Muscle of back (tissue), 11 donors: ENCODE measurements around the gene TSSC4. TPM values are rescaled to one million over a fixed set of nuclear protein-coding genes. Genes with fewer than 3 reads are reported as not detected.

Experiments used
- DNase-seq, 3 donors: peaks; one replicate each; pipeline versions ENCODE4 v3.0.0 to v3.0.0-alpha.2; 2013
- polyA plus RNA-seq, 10 donors: library from polyadenylated mRNA; unstranded; fragments of 120-200 nt; gene quantifications; one replicate each; pipeline ENCODE4 v1.2.1, GENCODE V29; 2013; ENCODE audit not compliant: insufficient read length in 10 of 10

Gene TSSC4
- polyA plus RNA-seq, 10 donors = 16.8 to 25.2 (median 21.1) TPM

DNA sequence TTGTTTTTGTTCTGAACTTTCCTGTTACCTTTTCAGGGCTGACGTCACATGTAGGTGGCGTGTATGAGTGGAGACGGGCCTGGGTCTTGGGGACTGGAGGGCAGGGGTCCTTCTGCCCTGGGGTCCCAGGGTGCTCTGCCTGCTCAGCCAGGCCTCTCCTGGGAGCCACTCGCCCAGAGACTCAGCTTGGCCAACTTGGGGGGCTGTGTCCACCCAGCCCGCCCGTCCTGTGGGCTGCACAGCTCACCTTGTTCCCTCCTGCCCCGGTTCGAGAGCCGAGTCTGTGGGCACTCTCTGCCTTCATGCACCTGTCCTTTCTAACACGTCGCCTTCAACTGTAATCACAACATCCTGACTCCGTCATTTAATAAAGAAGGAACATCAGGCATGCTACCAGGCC lies 3.5 kb upstream of the TSSC4 start:
- no peak for DNase-seq

DNA sequence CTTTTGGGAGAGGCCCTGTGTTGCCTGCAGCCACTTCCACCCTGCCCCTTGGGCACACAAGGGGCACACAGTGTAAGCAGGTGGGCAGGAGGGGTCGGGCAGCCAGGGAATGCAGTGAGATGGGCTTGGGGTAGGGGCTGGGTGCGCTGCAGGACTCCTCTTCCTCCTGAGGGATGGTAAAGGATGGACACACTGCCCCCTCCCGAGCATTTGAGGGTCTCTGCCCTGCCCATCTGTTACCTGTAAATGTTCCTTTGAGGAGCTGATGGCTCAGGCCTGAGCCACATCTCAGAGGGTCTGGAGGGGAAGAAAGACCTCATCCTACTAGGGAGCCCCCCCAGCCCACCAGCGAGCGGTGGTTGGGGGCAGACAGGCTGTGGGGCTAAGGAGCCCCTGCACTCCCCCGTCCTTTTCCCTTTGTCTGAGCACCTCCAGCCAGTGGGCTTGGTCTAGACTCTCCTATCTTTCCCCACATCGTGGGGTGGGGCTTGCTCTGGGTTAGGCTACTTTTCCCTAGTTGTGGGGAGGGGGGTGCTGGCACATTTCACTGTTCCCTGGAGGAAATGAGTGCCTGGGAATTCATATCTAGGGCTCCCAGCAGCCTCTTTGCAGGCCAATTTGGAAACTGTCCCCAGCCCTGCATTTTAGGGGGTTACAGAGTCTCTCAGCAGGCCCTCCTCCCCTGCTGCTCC lies 1.7 kb upstream of the TSSC4 start:
- no peak for DNase-seq

DNA sequence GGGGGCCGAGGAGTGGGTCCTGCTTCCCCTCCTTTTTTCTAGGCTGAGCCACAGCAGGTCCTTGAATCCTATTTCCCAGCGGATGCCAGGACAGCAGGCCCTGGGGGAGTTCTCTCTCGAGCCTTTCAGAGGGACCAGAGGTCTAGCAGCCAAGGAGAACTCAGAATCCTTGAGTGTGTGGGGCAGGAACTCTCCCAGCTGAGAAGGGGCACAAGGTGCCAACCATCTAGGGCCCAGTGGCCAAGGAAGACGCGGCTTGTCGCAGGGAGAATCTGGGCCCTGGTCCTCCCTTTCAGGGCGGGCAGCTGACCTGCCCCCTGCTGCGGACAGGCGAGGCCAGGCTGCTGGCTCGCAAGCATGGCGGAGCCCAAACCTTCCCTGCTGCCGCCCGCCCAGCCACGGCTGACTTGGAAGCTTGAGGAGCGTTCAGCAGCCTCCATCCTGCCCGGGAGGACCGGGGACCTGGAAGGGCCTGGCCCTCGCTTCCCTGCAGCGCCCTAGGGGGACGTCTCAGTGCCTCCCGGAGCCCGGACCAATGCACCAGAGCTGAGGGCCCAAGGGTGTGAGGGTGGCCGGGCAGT lies 972 bp upstream of the TSSC4 start:
- DNase-seq = no peak

DNA sequence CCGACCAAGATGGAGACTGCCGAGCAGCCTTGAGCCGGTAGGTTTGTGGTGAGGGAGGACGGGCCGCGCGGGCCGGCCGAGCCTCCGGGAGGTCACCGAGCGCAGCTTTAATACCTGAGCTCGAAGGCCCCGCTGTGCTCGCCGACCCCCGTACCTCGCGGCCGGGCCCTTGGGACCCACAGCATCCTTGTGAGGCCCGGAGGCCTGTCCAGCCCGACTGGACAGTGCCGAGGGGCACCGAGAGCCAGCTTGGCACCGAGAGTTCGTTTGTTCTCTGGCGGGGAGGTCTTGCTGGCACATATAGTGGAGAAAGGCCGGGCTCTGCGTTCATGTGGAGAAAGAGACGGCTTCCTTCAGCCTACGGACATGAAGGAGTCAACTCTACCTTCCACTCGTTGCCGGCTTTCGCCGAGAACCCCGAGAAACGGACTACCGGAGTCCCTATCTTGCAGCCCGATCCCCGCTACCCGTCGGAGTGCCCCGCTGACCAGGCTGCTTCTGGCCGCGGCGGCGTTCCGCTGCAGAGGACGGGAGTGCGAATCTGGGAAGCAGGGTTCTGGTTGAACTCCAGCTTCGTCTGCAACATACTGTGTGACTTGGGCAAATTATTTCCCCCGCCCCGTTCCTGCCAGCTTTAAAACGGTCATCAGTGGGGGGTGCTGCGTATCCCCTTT lies 349 bp downstream of the TSSC4 start:
- no peak for DNase-seq

DNA sequence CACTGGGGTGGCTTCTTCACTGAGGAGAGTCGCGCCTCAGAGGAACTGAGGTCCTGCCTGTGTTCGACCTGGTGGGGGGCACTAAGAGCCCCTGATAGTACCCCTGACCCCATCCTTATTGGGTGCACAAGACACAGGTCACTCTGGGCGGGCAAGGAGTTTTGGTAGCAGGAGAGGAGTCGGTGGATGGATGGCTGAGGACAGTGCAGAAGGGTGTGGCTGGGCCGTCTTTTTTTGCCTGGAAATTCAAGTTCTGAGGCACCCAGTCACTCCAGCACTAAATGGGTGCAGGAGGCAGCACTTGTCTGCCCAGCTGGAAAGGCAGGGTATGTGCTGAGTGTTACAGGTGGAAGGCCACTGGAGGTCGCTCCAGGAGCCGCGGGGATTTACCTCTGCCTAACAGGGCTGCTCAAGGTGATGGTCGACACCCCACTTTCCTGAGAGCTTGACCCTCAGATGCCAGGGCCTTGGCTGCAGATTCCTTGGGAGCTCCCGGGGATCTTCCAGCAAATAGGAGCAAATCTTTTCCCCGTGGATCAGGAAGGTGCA lies 960 bp downstream of the TSSC4 start:
- no peak for DNase-seq

DNA sequence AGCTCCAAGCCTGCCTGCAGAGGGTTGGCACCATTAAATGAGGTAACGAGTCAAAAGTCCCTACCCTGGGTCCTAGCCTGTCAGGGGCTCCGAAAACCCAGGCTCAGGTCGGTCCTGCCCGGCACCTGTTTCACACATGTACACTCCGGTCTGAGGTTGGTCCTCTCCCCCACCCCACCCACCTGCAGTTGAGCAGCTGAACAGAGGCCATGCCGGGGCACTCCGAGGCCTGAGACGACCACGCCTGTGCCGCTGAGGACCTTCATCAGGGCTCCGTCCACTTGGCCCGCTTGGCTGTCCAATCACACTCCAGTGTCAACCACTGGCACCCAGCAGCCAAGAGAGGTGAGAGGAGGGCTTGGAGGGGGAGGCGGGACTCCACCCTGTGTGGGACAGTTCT lies 1.6 kb downstream of the TSSC4 start:
- no peak for DNase-seq

DNA sequence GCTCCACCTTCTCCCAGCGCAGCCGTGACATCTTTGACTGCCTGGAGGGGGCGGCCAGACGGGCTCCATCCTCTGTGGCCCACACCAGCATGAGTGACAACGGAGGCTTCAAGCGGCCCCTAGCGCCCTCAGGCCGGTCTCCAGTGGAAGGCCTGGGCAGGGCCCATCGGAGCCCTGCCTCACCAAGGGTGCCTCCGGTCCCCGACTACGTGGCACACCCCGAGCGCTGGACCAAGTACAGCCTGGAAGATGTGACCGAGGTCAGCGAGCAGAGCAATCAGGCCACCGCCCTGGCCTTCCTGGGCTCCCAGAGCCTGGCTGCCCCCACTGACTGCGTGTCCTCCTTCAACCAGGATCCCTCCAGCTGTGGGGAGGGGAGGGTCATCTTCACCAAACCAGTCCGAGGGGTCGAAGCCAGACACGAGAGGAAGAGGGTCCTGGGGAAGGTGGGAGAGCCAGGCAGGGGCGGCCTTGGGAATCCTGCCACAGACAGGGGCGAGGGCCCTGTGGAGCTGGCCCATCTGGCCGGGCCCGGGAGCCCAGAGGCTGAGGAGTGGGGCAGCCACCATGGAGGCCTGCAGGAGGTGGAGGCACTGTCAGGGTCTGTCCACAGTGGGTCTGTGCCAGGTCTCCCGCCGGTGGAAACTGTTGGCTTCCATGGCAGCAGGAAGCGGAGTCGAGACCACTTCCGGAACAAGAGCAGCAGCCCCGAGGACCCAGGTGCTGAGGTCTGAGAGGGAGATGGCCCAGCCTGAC lies 2.5 kb downstream of the TSSC4 start:
- DNase-seq = no peak

DNA sequence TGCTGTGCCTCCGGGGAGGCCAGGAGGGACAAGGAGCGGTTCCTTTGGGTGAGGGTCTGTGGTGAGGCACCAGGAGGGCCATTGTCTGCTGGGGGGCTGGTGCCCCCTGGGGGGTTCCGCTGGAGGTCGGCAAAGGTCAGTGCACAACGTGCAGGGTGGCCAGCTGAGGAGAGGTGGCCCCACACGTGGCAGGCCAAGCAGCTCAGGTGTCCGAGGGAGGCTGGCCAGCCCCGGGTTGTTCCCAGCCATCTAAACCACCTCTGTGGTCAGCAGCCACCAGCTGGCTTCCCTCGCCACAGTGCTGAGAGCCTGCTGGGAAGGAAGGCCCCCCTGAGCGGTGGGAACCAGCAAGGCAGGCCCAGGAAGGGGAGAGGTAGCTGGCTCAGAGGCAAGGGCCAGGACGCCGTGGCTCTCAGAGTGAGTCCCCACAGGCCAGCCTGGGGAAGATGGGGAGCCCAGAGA lies 4.2 kb downstream of the TSSC4 start:
- DNase-seq = no peak

DNA sequence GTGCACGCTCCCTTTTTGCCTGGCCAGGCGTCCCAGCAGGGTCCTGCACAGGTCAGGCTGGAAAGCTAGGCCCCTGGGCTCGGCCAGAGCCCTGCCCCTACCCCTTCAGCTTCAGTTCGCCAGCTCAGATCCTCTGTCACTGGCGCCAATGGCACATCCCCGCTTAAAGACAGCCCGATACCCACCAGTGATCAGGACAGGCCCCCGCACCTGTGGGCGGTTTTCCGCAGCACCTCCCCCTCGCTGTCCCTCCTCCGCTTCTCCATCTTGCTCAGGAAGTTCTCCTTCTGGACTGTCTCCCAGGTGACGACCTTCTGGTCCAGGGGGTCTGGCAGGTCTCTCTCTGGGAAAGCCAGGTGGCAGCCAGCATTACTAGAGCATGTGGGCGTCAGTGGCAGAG lies 5.9 kb downstream of the TSSC4 start:
- no peak for DNase-seq

DNA sequence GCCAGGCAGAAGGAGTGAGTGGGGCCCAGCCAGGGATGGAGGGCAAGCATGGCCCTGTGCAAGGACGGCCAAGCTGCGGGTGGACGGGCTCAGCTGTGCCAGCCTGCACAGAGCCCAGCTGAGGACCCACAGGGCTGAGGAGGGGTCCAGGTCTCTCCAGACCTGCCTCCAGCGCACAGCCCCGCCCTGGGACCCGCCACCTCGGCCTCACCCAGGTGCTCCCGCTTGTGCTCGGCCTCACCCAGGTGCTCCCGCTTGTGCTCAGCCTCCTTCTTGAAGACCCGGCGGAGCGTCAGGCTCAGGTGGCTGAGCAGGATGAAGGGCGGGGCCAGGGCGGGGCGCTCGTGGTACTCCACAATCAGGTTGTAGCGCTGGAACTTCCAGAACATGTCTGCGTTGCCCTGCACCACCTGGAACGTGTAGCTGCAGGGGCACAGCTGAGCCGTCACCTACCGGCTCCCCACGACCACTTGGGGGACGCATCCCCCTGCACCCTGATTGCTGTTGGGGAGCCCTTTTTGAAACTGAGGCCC lies 6.4 kb downstream of the TSSC4 start:
- no peak for DNase-seq

DNA sequence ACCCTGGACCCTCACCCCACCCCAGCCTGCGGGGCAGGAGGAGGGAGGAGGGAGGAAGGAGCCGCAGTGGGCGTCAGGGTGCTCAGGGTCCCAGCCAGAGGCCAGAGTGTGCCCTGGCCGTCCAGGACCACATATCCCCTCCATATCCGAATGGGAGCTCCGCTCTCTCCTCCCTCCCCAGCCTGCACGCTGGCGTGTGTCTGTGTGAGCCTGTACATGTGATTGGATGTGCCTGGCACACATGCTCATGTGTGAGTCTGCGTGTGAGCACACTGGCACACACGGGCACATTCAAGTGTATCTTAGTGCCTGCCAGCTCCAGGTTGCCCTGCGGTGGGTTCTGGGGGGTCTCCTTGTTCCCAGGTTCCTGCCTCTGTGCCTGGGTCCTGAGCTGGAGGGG lies 8.1 kb downstream of the TSSC4 start:
- DNase-seq = no peak

DNA sequence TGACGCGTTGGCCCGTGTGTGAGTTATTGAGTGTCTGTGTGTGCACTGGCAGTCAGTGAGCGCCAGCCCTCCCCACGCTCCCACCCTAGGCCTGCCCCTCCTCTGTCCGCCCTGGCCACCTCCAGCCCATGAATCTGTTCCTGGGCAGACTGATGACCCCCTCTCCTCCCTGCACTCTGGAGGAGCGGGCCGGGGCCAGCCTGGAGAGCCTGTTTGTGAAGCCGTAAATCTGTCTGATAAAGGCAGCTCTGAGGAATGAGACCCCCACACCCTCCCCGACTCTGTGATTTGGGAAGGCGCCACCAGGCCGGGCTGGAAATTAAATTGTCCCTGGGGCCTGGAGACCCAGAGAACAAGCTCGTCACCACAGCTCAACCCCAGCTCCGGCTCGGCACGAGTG lies 8.6 kb downstream of the TSSC4 start:
- no peak for DNase-seq

DNA sequence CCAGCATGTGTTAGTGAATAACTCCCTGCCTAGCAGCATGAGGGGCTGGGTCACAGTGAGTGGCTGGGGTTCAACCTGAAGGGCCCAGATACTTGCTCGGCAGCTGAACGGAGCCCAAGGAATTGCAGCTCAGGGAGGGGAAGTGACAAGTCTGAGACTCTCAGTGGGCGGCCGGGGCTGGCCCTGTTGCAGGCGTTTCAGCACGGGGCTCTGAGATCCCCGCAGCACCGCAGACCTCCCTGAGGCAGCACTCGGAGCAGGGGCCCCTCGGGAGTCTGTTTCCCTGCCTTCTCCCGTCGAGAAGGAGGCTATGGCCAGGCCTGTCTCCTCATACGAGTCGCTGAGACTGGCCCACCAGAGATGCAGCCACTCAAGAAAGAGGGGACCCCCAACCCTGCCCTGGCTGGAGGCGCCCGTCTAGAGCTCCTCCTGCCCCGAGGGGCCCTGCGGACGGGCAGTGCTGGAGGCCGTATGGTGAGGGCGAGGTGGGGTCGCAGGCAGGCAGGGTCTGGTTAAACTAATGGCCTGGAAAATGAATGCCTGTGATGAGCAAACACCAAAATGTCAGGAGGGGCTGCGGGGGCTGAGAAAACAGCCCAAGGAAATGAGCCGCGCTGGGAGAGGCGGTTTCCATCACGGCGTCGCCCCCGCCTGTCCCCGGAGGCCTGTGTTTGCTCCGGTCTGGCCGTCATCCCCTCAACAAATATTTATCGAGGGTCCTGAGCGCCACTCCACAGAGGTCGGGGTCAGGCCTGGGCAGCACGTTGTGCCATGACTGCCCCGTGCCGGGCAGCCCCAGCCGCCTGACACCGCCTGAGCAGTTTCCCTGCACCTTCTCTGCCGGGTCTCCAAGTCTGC lies 9.3 kb downstream of the TSSC4 start:
- peak in 1 of 3 donors; percentile 46 for DNase-seq

DNA sequence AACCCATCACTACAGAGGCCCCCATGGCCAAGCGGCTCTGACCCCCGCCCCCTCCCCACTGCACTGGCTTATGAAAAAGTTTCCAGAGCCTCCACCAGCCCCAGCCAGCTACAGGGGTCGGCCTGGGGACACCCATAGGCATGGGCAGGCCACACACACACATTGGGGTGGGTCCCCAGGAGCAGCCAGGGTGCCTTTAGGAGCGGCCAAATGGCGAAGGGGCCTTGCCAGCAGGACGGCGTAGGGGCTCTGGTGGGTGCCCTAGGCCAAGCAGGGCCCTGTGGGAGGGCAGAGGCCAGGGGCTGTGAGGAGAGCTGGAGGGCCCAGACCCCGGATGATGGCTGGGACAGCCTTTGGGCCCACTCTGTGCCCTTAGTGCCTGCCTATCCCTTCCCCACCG lies 10.1 kb downstream of the TSSC4 start:
- no peak for DNase-seq

DNA sequence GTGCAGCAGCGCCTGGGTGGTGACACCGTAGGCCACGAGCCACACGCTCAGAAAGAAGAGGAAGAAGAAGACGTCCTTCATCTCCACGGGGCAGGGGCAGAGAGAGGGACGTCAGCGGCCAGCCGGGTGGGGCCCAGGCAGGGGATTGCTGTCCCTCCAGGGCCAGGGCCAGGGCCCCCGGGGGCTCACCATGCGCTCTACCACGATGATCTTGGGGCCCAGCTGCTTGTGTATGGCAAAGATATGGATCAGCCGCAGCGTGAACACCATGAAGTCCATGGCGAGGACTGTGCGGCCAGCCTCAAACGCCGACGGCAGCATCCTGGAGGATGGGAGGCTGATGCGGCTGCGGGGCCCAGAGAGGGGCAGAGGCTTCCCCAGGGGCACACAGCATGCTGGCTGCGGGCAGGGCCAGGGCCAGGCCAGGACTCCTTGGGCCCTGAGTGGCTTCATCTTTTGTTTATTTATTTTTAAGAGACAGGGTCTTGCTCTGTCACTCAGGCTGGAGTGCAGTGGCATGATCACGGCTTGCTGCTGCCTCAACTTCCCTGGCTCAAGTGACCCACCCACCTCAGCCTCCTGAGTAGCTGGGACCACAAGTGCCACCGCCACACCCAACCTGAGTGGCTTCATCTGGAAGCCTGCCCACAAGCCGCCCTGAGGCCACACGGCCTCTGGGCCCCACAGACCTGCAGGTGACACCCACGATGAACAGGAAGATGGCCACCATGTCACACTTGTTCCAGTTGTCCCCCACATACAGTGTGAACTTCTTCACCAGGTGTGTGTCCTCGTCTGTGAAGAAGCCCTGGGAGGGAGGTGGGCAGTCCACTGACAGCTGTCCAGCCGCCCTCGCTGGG lies 11.1 kb downstream of the TSSC4 start:
- no peak for DNase-seq

DNA sequence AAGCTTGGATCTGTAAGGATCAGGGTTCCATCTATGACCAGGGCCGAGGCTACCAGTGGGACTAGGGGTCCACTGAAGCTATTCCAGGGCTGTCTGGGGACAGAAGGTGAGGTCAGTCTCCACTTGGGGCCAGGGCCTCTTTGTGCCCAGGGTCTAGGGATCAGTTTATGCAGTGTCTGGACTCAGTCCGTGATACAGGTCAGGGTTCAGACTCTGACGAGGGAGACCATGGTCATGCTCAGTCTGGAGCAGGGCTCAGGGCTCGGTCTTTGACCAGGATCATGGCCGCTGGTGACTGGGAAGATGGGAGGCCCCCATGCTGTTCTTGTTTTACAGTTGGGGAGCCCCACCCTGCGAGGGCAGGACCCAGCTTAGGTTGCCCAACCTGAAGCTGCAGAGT lies 11.8 kb downstream of the TSSC4 start:
- DNase-seq = no peak

DNA sequence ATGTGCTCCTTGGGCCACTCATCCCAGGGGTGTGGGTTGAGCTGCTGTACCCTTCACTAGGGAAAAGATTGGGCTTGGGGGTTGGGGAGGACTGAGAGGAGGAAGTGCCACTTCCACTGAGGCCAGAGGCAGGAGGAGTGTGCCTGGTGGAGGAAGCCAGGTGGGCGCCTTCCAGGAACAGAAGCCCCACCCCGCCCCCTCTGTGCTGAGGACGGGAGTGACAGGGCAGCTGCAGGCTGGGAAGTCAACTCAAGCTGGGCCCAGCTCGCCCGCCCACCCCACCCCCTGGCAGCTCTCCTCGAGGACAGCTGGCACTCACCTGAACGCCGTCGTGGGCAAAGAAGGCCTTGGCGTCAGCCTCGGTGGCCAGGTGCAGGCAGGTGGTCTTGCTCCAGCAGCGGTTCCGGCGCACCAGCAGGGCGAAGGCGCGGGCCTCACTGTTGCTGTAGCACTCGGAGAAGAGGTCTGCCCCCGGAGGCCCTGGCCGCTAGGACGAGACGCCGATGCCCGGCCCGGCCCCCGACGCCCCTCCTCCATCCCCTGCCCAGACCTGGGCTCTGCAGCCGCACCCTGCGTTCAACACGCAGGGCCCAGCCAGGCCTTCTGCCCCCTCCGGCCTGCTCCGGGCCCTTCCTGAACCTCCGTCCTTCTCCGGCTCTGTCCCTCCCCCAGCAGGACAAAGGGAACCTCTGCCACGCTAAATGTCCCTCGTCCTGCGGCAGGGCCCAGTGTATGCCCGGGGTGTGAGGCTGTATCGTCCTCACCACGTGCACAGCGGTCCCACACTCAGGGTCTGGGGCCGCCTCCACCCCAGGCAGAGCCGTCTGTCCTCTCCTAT lies 13.4 kb downstream of the TSSC4 start:
- no peak for DNase-seq

DNA sequence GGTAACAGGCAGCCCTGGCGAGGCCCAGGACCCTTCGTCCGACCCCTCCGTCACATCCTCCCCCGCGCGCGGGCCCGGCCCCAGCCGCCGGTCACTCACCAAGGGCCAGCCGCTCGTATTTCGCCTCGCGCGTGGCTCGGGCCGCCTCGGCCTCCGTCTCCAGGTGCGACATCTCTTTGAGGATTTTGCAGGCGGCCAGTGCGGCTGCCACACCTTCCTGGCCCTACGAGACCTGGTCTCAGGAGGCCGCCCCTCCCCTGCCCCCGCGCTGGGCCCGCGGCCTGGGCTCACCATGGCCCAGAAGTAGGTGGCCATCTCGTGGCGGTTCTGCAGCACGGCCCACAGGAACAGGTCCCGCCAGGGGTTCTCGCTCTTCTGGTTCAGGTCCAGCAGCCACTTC lies 14.1 kb downstream of the TSSC4 start:
- no peak for DNase-seq

DNA sequence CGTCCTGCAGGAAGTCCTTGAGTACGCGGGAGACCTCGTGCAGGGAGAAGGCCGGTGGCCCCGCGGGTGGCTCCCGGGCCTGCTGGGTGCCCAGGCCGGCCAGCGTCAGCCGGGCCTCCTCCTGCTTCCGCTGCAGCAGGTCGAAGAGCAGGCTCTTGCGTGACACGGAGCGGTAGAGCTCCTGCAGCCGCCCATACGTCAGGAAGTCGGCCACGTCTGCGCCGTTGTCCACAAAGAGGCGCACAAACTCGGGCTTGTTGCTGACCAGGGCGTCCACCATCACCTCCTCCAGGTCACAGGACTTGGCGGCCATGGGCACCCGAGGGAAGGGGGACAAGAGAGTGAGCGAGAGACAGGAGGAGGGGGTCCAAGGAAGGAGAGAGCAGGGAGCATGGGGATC lies 14.6 kb downstream of the TSSC4 start:
- DNase-seq = no peak
